K562 (cell line): ENCODE results near the gene FRG2C. TPM values are rescaled to one million over a fixed set of nuclear protein-coding genes. Genes with fewer than 3 reads are reported as not detected.

Source experiments
- ATAC-seq: fragments of 200-7000 bp; cut with Tn5 transposase; 3 replicates; pipeline ENCODE4 v1.9.1; 2020; ENCODE audit warnings: moderate library complexity
- BruUV-seq: library from RNA; stranded (reverse); fragments of 400-500 nt; replicated peaks from 2 replicates; lab custom pipeline; 2021; lab: Mats Ljungman, UMichigan
- CTCF ChIA-PET: fragments of 300-600 bp; formaldehyde crosslinking; extraction: SDS; loops from one replicate; lab custom pipeline; 2021; ENCODE audit warnings: low intra/inter-chr PET ratio; lab: Yijun Ruan, JAX
- POLR2A ChIA-PET: fragments of 300-600, 350-650 bp; sonication (Branson Sonifier 250); formaldehyde crosslinking; extraction: SDS; loops from one replicate; lab custom pipeline; 2021; ENCODE audit warnings: antibody characterized with exemption, inconsistent platforms; lab: Yijun Ruan, JAX
- DNase-seq, 4 experiments: peaks; one replicate each; pipeline versions ENCODE4 v3.0.0 to v3.0.0-alpha.2; 2011 to 2018; ENCODE audit warnings: low spot score in 3 of 4, mixed read lengths in 3 of 4; ENCODE audit errors: extremely low read depth in 1 of 4
- FAIRE-seq: peaks from 2 replicates; lab custom pipeline; 2011; peaks lifted over from hg19 to GRCh38; lab: Jason Lieb, UNC
- H2AFZ ChIP-seq: 2 replicates; pipeline ENCODE4 v1.6.0; 2011; ENCODE audit warnings: low read depth, low read length, control low read depth, inconsistent platforms
- H3K27ac ChIP-seq: fragments of 200-600 bp; 3 replicates; pipeline ENCODE4 v1.8.0; 2011; ENCODE audit warnings: low read depth, mild to moderate bottlenecking, control low read depth, inconsistent platforms, low read length, moderate library complexity, mixed read lengths; ENCODE audit errors: extremely low read depth
- H3K27me3 ChIP-seq, 2 experiments: fragments of 300-600 bp in 1 of 2; 2 replicates in 1 of 2; 3 replicates in 1 of 2; pipeline versions ENCODE4 v1.6.0 to v1.8.0; 2011; ENCODE audit warnings: inconsistent platforms in 2 of 2, low read length in 2 of 2, mild to moderate bottlenecking in 1 of 2, mixed read lengths in 1 of 2, moderate library complexity in 1 of 2; ENCODE audit not compliant: control insufficient read depth in 2 of 2, insufficient read depth in 2 of 2
- H3K36me3 ChIP-seq: fragments of 300-600 bp; 3 replicates; pipeline ENCODE4 v1.8.0; 2011; ENCODE audit warnings: mild to moderate bottlenecking, low read length, inconsistent platforms; ENCODE audit not compliant: control insufficient read depth, insufficient read depth
- H3K4me1 ChIP-seq, 2 experiments: fragments of 200-600 bp in 1 of 2; replicated peaks in 1 of 2; 2 replicates in 1 of 2; 3 replicates in 1 of 2; pipeline versions ENCODE4 v1.5.1 to v1.8.0; 2011; ENCODE audit warnings: inconsistent platforms in 2 of 2, low read length in 2 of 2, mild to moderate bottlenecking in 1 of 2, mixed read lengths in 1 of 2, moderate library complexity in 1 of 2; ENCODE audit not compliant: control insufficient read depth in 2 of 2, insufficient read depth in 2 of 2
- H3K4me2 ChIP-seq: 2 replicates; pipeline ENCODE4 v1.6.1; 2011; ENCODE audit warnings: low read length, control low read depth, inconsistent platforms, mixed read lengths; ENCODE audit not compliant: insufficient read depth
- H3K4me3 ChIP-seq: fragments of 200-600 bp; sonication (generic), shearing (Covaris generic); 2 replicates; pipeline ENCODE4 v1.5.1; 2016; ENCODE audit warnings: control low read depth, inconsistent platforms
- H3K79me2 ChIP-seq: fragments of 200-600 bp; 3 replicates; pipeline ENCODE4 v1.8.0; 2011; ENCODE audit warnings: low read length, inconsistent platforms; ENCODE audit not compliant: control insufficient read depth, insufficient read depth
- H3K9ac ChIP-seq, 2 experiments: 2 replicates each; pipeline versions ENCODE4 v1.6.0 to v1.6.1; 2011; ENCODE audit warnings: low read depth in 2 of 2, low read length in 2 of 2, control low read depth in 1 of 2, inconsistent platforms in 1 of 2, mild to moderate bottlenecking in 1 of 2, mixed read lengths in 1 of 2; ENCODE audit not compliant: insufficient read depth in 1 of 2
- H3K9me1 ChIP-seq: one replicate; pipeline ENCODE4 v1.6.0; 2011; ENCODE audit warnings: inconsistent platforms, mild to moderate bottlenecking, low read length, moderate library complexity; ENCODE audit not compliant: control insufficient read depth, insufficient read depth
- H3K9me3 ChIP-seq: replicated peaks from 2 replicates; pipeline ENCODE4 v1.5.1; 2011; ENCODE audit warnings: low read depth, low read length, inconsistent platforms; ENCODE audit not compliant: control insufficient read depth, insufficient read depth
- H4K20me1 ChIP-seq: replicated peaks from 2 replicates; pipeline ENCODE4 v1.6.1; 2011; ENCODE audit warnings: low read length, inconsistent platforms, mixed read lengths; ENCODE audit not compliant: control insufficient read depth, insufficient read depth
- HDAC3 ChIP-seq: fragments of 450-650 bp; IDR thresholded peaks from 2 replicates; pipeline ENCODE4 v1.6.1; 2018; ENCODE audit warnings: borderline replicate concordance, mild to moderate bottlenecking, moderate library complexity; ENCODE audit not compliant: partially characterized antibody
- SLC30A9 ChIP-seq: fragments of 250-450 bp; sonication (Bioruptor Pico); IDR thresholded peaks from 2 replicates; pipeline ENCODE4 v1.8.0; 2022; ENCODE audit warnings: mild to moderate bottlenecking, moderate library complexity
- TCF15 ChIP-seq: fragments of 250-450 bp; sonication (Bioruptor Pico); IDR thresholded peaks from 2 replicates; pipeline ENCODE4 v1.8.0; 2022; ENCODE audit warnings: moderate library complexity, mild to moderate bottlenecking, inconsistent platforms
- TCFL5 ChIP-seq: fragments of 250-450 bp; sonication (Bioruptor Pico); conservative IDR thresholded peaks from 2 replicates; pipeline ENCODE4 v1.6.1; 2021; ENCODE audit warnings: mild to moderate bottlenecking, moderate library complexity, matching md5 sums
- TOE1 ChIP-seq, 2 experiments: fragments of 450-650 bp in 1 of 2; sonication (generic) in 1 of 2; formaldehyde crosslinking in 1 of 2; IDR thresholded peaks; 2 replicates each; pipeline versions ENCODE4 v1.7.1 to v1.8.0; 2016 to 2022; ENCODE audit warnings: borderline replicate concordance in 2 of 2, mild to moderate bottlenecking in 2 of 2, antibody characterized with exemption in 1 of 2, inconsistent platforms in 1 of 2, low read depth in 1 of 2, missing genetic modification reagents in 1 of 2, moderate library complexity in 1 of 2
- ZBTB2 ChIP-seq: fragments of 450-650 bp; IDR thresholded peaks from 2 replicates; pipeline ENCODE4 v1.6.1; 2016; ENCODE audit warnings: antibody characterized with exemption
- ZNF165 ChIP-seq: fragments of 250-450 bp; sonication (Bioruptor Pico); IDR thresholded peaks from 2 replicates; pipeline ENCODE4 v1.4.0; 2020; ENCODE audit warnings: borderline replicate concordance
- ZNF507 ChIP-seq: conservative IDR thresholded peaks from 2 replicates; pipeline ENCODE4 v1.6.1; 2017; ENCODE audit warnings: missing genetic modification characterization, missing compliant biosample characterization
- WGBS: fragments of 100-300 bp; shearing (Covaris generic); methylation state at CpG from one replicate; pipeline ENCODE4 v1.1.6; 2016; ENCODE audit warnings: low coverage, mixed read lengths; ENCODE audit not compliant: insufficient coverage; ENCODE audit errors: missing lambda C conversion rate; 5-methylcytosine and 5-hydroxymethylcytosine counted together
- in situ Hi-C: fragments of 300-500 bp; cut with MboI; formaldehyde crosslinking; loops from 4 replicates; pipeline ENCODE4 v1.15.0; 2018; ENCODE audit warnings: inconsistent platforms, mixed read lengths
- intact Hi-C: fragments of 100-400 bp; cut with micrococcal nuclease; formaldehyde crosslinking; loops from 2 replicates; pipeline ENCODE4 v1.14.2; 2022
- microRNA counts: library from miRNA; unstranded; fragments of <30 nt; microRNA quantifications from one replicate; lab custom pipeline; 2016
- microRNA-seq: library from miRNA; unstranded; fragments of <30 nt; microRNA quantifications from one replicate; pipeline ENCODE4, GENCODE V29; 2018; ENCODE audit warnings: borderline microRNAs expressed
- polyA plus RNA-seq, 8 experiments: library from polyadenylated mRNA; depleted of rRNA in 4 of 8; stranded (reverse) in 5 of 8; unstranded in 3 of 8; fragments of >200 nt; fragmentation: Nextera tagmentation in 2 of 8; fragmentation: Illumina TruSeq in 1 of 8; extraction: Ambion mirVana in 2 of 8; extraction: Trizol in 1 of 8; gene quantifications; 2 replicates each; pipeline versions ENCODE4 v1.2.1 to v1.2.3, GENCODE V29; 2011 to 2014; ENCODE audit warnings: inconsistent platforms in 1 of 8, missing spikeins in 1 of 8
- small RNA-seq: library from RNA; depleted of rRNA; stranded (forward); fragments of <200 nt; gene quantifications from one replicate; pipeline ENCODE3, GENCODE V24; 2014
- total RNA-seq, 7 experiments: library from RNA; depleted of rRNA in 6 of 7; stranded (reverse); fragments of >200 nt in 6 of 7; fragmentation: Illumina TruSeq in 2 of 7; extraction: Trizol in 2 of 7; gene quantifications; 2 replicates each; pipeline versions ENCODE4 v1.2.1 to v1.2.3, GENCODE V29; 2011 to 2021; ENCODE audit warnings: low replicate concordance in 1 of 7

The FRG2C gene
- total and polyA plus RNA-seq, 9 of the 15 experiments (the other 6 are each of a cell fraction or from before 2014, with no cell fraction given): 0.03 TPM; not detected in 8

DNA sequence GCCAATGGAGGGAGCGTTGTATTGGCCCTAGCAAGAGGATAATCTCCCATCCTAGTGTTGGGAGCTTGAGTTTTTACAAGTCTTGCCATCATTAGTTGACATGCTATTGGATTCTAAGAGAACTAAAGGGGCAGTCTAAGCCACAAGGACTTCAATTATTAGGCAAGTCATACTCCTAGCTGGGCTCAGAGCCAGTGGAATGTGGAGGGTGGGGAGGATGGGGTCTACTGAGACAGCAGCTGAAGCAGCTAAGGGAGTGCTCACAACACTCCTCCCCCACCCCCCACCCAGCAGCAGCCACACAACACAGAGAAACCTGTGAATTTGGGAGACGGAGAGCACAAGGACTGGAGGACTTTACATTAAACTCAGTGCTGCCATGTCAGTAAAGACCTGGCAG is 27.9 kb downstream of the FRG2C start:
- POLR2A ChIA-PET: no interaction called here
- 3% methylated on average over 2 of the region's 2 CpGs for WGBS
- Histone ChIP-seq H3K79me2 (no peaks in the 10 kb centered on the region), H3K4me3 (no peak overlapping the region), H3K9me1 (no peaks in the 10 kb centered on the region), H3K27ac (no peak overlapping the region), H3K9me3 (no peaks in the 10 kb centered on the region), H3K4me2 (no peak overlapping the region), H3K4me1 (no peaks in the 10 kb centered on the region), H3K27me3 (no peaks in the 10 kb centered on the region), H4K20me1 (no peaks in the 10 kb centered on the region), H3K9ac (no peak overlapping the region), H2AFZ (no peak overlapping the region), H3K36me3 (no peaks in the 10 kb centered on the region)
- no peak for ATAC-seq
- no peak for TF ChIP-seq TOE1 (IDR thresholded peaks at IDR 0.05; ENCODE audit: borderline replicate concordance)
- TF ChIP-seq TOE1 (CRISPR knock-in tag; IDR thresholded peaks at IDR 0.05; ENCODE audit: borderline replicate concordance, low read depth): no peak
- TF ChIP-seq ZNF507 (tag): no peak
- no peak for TF ChIP-seq ZBTB2
- TF ChIP-seq HDAC3: no peak
- TF ChIP-seq TCF15 (CRISPR knock-in tag): no peak
- no peak for TF ChIP-seq ZNF165
- TF ChIP-seq TCFL5 (CRISPR knock-in tag): no peak
- no peak for TF ChIP-seq SLC30A9 (CRISPR knock-in tag)
- CTCF ChIA-PET: no interaction called here
- in situ Hi-C loops: no loop called here
- FAIRE-seq: no peak
- intact Hi-C loops: no loop called here
- no TSS peak for BruUV-seq
- DNase-seq: no peak

MicroRNAs encoded within 50 kb of the gene (microRNA counts, 767-probe panel; counts per million panel counts)
- microRNA hsa-miR-1324 (lab: Ali Mortazavi, UCI): not detected

Small RNA genes within 50 kb of the gene (microRNA-seq; reads per million reads assigned to microRNA genes)
- not detected for gene MIR1324

Small RNA genes within 50 kb of the gene (small RNA-seq; reads per million reads assigned to genes)
- gene AC108724.2: not detected

Other genes with a start within 250 kb of the FRG2C start
- 6.0 and 7.4 TPM in 2 replicates for gene ZNF717, start 121.2 kb downstream of the FRG2C start, total RNA-seq (2014; rRNA removed)
- 11.0 and 12.4 TPM in 2 replicates for gene ZNF717, start 121.2 kb downstream of the FRG2C start, total RNA-seq (2014; rRNA removed; fragmentation: Illumina TruSeq; extraction: Trizol)
- 10.1 and 11.0 TPM in 2 replicates for gene ZNF717, start 121.2 kb downstream of the FRG2C start, total RNA-seq (2015; rRNA removed; fragmentation: Illumina TruSeq; extraction: Trizol)
- gene ZNF717, start 121.2 kb downstream of the FRG2C start, total RNA-seq (2021): 8.2 and 10.0 TPM in 2 replicates
- gene ZNF717, start 121.2 kb downstream of the FRG2C start, polyA plus RNA-seq (2011; rRNA removed): 23.2 and 24.2 TPM in 2 replicates
- gene ZNF717, start 121.2 kb downstream of the FRG2C start, polyA plus RNA-seq (2014; fragmentation: Illumina TruSeq; extraction: Trizol): 7.6 and 8.7 TPM in 2 replicates
- 1 to 10 TPM; 3.6 to 5.0 TPM for gene ZNF717, start 121.2 kb downstream of the FRG2C start, polyA plus RNA-seq (2014; fragmentation: Nextera tagmentation; extraction: Ambion mirVana)
- gene ZNF717, start 121.2 kb downstream of the FRG2C start, polyA plus RNA-seq (2014; rRNA removed): 5.4 and 8.8 TPM in 2 replicates